ENCODE data around the gene AMFR. TPM values are rescaled to one million over a fixed set of nuclear protein-coding genes. Genes with fewer than 3 reads are reported as not detected.

The AMFR gene
- total and polyA plus RNA-seq, 10 of the 15 experiments (the other 5 are each of a cell fraction or from before 2014, with no cell fraction given): 8.2 to 67.6 (median 28.1) TPM

DNA sequence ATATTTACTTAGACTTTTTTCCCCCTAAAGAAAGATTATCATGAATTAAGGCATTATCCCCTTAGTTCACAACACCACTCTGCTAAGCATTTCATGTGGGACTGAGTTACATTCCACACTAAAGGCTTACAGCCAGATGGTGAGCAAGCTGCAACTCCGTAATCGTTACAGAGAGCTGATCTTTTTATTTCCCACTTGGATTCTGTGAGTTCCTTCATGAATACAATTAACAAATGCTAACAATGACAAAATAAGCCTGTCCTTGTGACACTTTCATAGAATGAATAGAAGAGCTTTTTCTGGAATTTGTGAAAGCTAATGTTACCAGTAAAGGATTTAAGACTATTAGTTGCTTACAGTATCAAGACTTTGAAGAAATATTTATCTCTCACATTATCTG, 34.8 kb upstream of the AMFR start (continued):
- TF ChIP-seq SUPT20H (IDR thresholded peaks at IDR 0.05; ENCODE audit: borderline replicate concordance, control insufficient read depth, low read depth, low read length) (no peak), TCF7 (IDR thresholded peaks at IDR 0.05; ENCODE audit: borderline replicate concordance) (no peak), ASH2L (IDR thresholded peaks at IDR 0.05; ENCODE audit: borderline replicate concordance, low read depth) (no peak), IRF3 (IDR thresholded peaks at IDR 0.05) (no peak), POLR2AphosphoS2 (IDR thresholded peaks at IDR 0.05; ENCODE audit: low read depth, low read length) (no peak), NFXL1 (IDR thresholded peaks at IDR 0.05; ENCODE audit: borderline replicate concordance) (no peak), ZNF24 (IDR thresholded peaks at IDR 0.05) (no peak), BCL3 (IDR thresholded peaks at IDR 0.05; ENCODE audit: borderline replicate concordance, insufficient read depth, low read depth, low read length, poor library complexity, severe bottlenecking) (no peak), CEBPB (IDR thresholded peaks at IDR 0.05; ENCODE audit: borderline replicate concordance in 1 of 2, low read depth in 2 of 2, low read length in 2 of 2) (no peak), EZH2 (IDR thresholded peaks at IDR 0.05; ENCODE audit: borderline replicate concordance, control insufficient read depth, low read depth, low read length) (no peak)
- TF ChIP-seq, protein P1, sequence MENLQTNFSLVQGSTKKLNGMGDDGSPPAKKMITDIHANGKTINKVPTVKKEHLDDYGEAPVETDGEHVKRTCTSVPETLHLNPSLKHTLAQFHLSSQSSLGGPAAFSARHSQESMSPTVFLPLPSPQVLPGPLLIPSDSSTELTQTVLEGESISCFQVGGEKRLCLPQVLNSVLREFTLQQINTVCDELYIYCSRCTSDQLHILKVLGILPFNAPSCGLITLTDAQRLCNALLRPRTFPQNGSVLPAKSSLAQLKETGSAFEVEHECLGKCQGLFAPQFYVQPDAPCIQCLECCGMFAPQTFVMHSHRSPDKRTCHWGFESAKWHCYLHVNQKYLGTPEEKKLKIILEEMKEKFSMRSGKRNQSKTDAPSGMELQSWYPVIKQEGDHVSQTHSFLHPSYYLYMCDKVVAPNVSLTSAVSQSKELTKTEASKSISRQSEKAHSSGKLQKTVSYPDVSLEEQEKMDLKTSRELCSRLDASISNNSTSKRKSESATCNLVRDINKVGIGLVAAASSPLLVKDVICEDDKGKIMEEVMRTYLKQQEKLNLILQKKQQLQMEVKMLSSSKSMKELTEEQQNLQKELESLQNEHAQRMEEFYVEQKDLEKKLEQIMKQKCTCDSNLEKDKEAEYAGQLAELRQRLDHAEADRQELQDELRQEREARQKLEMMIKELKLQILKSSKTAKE (IDR thresholded peaks at IDR 0.05; ENCODE audit: low read depth, poor library complexity, severe bottlenecking): no peak

Measured in GM12878 (cell line).